Measurements from ENCODE around the gene PARD3B.

Gene PARD3B

GRCh38 chr2:204638471-204639194, 93.4 kb downstream of the PARD3B start:
- Histone ChIP-seq H3K4me3 (ENCODE audit: low read length) (no peak overlapping the region), H3K36me3 (ENCODE audit: insufficient read depth, low read length) (no peaks in the 10 kb centered on the region), H3K4me2 (ENCODE audit: low read length) (no peak overlapping the region), H3K9me3 (replicated peaks; ENCODE audit: low read length) (no peaks in the 10 kb centered on the region), H3K4me1 (ENCODE audit: control insufficient read depth, insufficient read depth, low read length) (no peaks in the 10 kb centered on the region), H3K27me3 (ENCODE audit: control insufficient read depth, insufficient read depth, low read length) (no peaks in the 10 kb centered on the region), H3K9ac (ENCODE audit: low read depth, low read length) (no peak overlapping the region)

GRCh38 chr2:204643326-204643725, 98.1 kb downstream of the PARD3B start:
- no peaks in the 10 kb centered on the region for H3K36me3 ChIP-seq (ENCODE audit: insufficient read depth, low read length)
- H3K4me2 ChIP-seq (ENCODE audit: low read length), result no peak overlapping the region
- H3K9ac ChIP-seq (ENCODE audit: low read depth, low read length), result no peak overlapping the region
- H3K4me3 ChIP-seq (ENCODE audit: low read length), result no peak overlapping the region
- no peaks in the 10 kb centered on the region for H3K9me3 ChIP-seq (replicated peaks; ENCODE audit: low read length)
- peaks cover 19% of the 10 kb centered on the region for H3K4me1 ChIP-seq (ENCODE audit: control insufficient read depth, insufficient read depth, low read length)
- no peaks in the 10 kb centered on the region for H3K27me3 ChIP-seq (ENCODE audit: control insufficient read depth, insufficient read depth, low read length)

GRCh38 chr2:204645018-204645773, 99.9 kb downstream of the PARD3B start:
- Histone ChIP-seq H3K4me1 (ENCODE audit: control insufficient read depth, insufficient read depth, low read length) (peaks cover 19% of the 10 kb centered on the region), H3K4me3 (ENCODE audit: low read length) (no peak overlapping the region), H3K4me2 (ENCODE audit: low read length) (peak overlapping the region; percentile 42), H3K36me3 (ENCODE audit: insufficient read depth, low read length) (no peaks in the 10 kb centered on the region), H3K9ac (ENCODE audit: low read depth, low read length) (peak overlapping the region; percentile 45), H3K9me3 (replicated peaks; ENCODE audit: low read length) (no peaks in the 10 kb centered on the region), H3K27me3 (ENCODE audit: control insufficient read depth, insufficient read depth, low read length) (no peaks in the 10 kb centered on the region)

GRCh38 chr2:204647626-204648025, 102.4 kb downstream of the PARD3B start:
- Histone ChIP-seq H3K4me2 (ENCODE audit: low read length) (no peak overlapping the region), H3K4me1 (ENCODE audit: control insufficient read depth, insufficient read depth, low read length) (peaks cover 19% of the 10 kb centered on the region), H3K27me3 (ENCODE audit: control insufficient read depth, insufficient read depth, low read length) (no peaks in the 10 kb centered on the region), H3K36me3 (ENCODE audit: insufficient read depth, low read length) (no peaks in the 10 kb centered on the region), H3K9me3 (replicated peaks; ENCODE audit: low read length) (no peaks in the 10 kb centered on the region), H3K9ac (ENCODE audit: low read depth, low read length) (no peak overlapping the region), H3K4me3 (ENCODE audit: low read length) (no peak overlapping the region)

GRCh38 chr2:204650611-204651010, 105.3 kb downstream of the PARD3B start:
- Histone ChIP-seq H3K4me2 (ENCODE audit: low read length) (no peak overlapping the region), H3K27me3 (ENCODE audit: control insufficient read depth, insufficient read depth, low read length) (no peaks in the 10 kb centered on the region), H3K36me3 (ENCODE audit: insufficient read depth, low read length) (no peaks in the 10 kb centered on the region), H3K9ac (ENCODE audit: low read depth, low read length) (no peak overlapping the region), H3K4me3 (ENCODE audit: low read length) (no peak overlapping the region), H3K4me1 (ENCODE audit: control insufficient read depth, insufficient read depth, low read length) (peaks cover 12% of the 10 kb centered on the region), H3K9me3 (replicated peaks; ENCODE audit: low read length) (no peaks in the 10 kb centered on the region)

- H3K4me1 ChIP-seq (ENCODE audit: control insufficient read depth, insufficient read depth, low read length), result peaks cover 9% of the 10 kb centered on the region
- H3K9me3 ChIP-seq (replicated peaks; ENCODE audit: low read length), result no peaks in the 10 kb centered on the region
- H3K27me3 ChIP-seq (ENCODE audit: control insufficient read depth, insufficient read depth, low read length), result no peaks in the 10 kb centered on the region
- no peak overlapping the region for H3K4me3 ChIP-seq (ENCODE audit: low read length)
- H3K4me2 ChIP-seq (ENCODE audit: low read length), result no peak overlapping the region
- H3K9ac ChIP-seq (ENCODE audit: low read depth, low read length), result no peak overlapping the region
- no peaks in the 10 kb centered on the region for H3K36me3 ChIP-seq (ENCODE audit: insufficient read depth, low read length)
Observed at GRCh38 chr2:204652063-204652462, 106.8 kb downstream of the PARD3B start.

GRCh38 chr2:204654669-204655068, 109.4 kb downstream of the PARD3B start:
- Histone ChIP-seq H3K9me3 (replicated peaks; ENCODE audit: low read length) (no peaks in the 10 kb centered on the region), H3K36me3 (ENCODE audit: insufficient read depth, low read length) (no peaks in the 10 kb centered on the region), H3K27me3 (ENCODE audit: control insufficient read depth, insufficient read depth, low read length) (no peaks in the 10 kb centered on the region), H3K9ac (ENCODE audit: low read depth, low read length) (no peak overlapping the region), H3K4me1 (ENCODE audit: control insufficient read depth, insufficient read depth, low read length) (peaks cover 9% of the 10 kb centered on the region), H3K4me2 (ENCODE audit: low read length) (no peak overlapping the region), H3K4me3 (ENCODE audit: low read length) (no peak overlapping the region)

GRCh38 chr2:204655101-204655500, 109.8 kb downstream of the PARD3B start:
- Histone ChIP-seq H3K4me3 (ENCODE audit: low read length) (no peak overlapping the region), H3K36me3 (ENCODE audit: insufficient read depth, low read length) (no peaks in the 10 kb centered on the region), H3K4me1 (ENCODE audit: control insufficient read depth, insufficient read depth, low read length) (peaks cover 9% of the 10 kb centered on the region)

GRCh38 chr2:204655626-204656025, 110.4 kb downstream of the PARD3B start:
- Histone ChIP-seq H3K9me3 (replicated peaks; ENCODE audit: low read length) (no peaks in the 10 kb centered on the region), H3K4me3 (ENCODE audit: low read length) (no peak overlapping the region), H3K27me3 (ENCODE audit: control insufficient read depth, insufficient read depth, low read length) (no peaks in the 10 kb centered on the region), H3K9ac (ENCODE audit: low read depth, low read length) (no peak overlapping the region), H3K4me2 (ENCODE audit: low read length) (no peak overlapping the region), H3K4me1 (ENCODE audit: control insufficient read depth, insufficient read depth, low read length) (peaks cover 9% of the 10 kb centered on the region), H3K36me3 (ENCODE audit: insufficient read depth, low read length) (no peaks in the 10 kb centered on the region)

More at GRCh38 chr2:204655101-204655500, 109.8 kb downstream of the PARD3B start:
- Histone ChIP-seq H3K4me2 (ENCODE audit: low read length) (no peak overlapping the region), H3K9ac (ENCODE audit: low read depth, low read length) (no peak overlapping the region), H3K27me3 (ENCODE audit: control insufficient read depth, insufficient read depth, low read length) (no peaks in the 10 kb centered on the region), H3K9me3 (replicated peaks; ENCODE audit: low read length) (no peaks in the 10 kb centered on the region)

GRCh38 chr2:204657024-204657423, 111.7 kb downstream of the PARD3B start:
- H3K4me3 ChIP-seq (ENCODE audit: low read length), result no peak overlapping the region
- peaks cover 9% of the 10 kb centered on the region for H3K4me1 ChIP-seq (ENCODE audit: control insufficient read depth, insufficient read depth, low read length)
- no peaks in the 10 kb centered on the region for H3K9me3 ChIP-seq (replicated peaks; ENCODE audit: low read length)
- H3K36me3 ChIP-seq (ENCODE audit: insufficient read depth, low read length), result no peaks in the 10 kb centered on the region
- no peaks in the 10 kb centered on the region for H3K27me3 ChIP-seq (ENCODE audit: control insufficient read depth, insufficient read depth, low read length)
- H3K9ac ChIP-seq (ENCODE audit: low read depth, low read length), result no peak overlapping the region
- H3K4me2 ChIP-seq (ENCODE audit: low read length), result no peak overlapping the region

- H3K4me3 ChIP-seq (ENCODE audit: low read length), result no peak overlapping the region
- H3K4me1 ChIP-seq (ENCODE audit: control insufficient read depth, insufficient read depth, low read length), result peaks cover 34% of the 10 kb centered on the region
- H3K27me3 ChIP-seq (ENCODE audit: control insufficient read depth, insufficient read depth, low read length), result no peaks in the 10 kb centered on the region
- H3K4me2 ChIP-seq (ENCODE audit: low read length), result no peak overlapping the region
- H3K9me3 ChIP-seq (replicated peaks; ENCODE audit: low read length), result no peaks in the 10 kb centered on the region
- H3K36me3 ChIP-seq (ENCODE audit: insufficient read depth, low read length), result no peaks in the 10 kb centered on the region
- H3K9ac ChIP-seq (ENCODE audit: low read depth, low read length), result no peak overlapping the region
Observed at GRCh38 chr2:204662956-204663355, 117.7 kb downstream of the PARD3B start.

All from skeletal muscle satellite cell (primary cell).